Globus pallidus (tissue), 1 donor: Measurements from ENCODE around the gene HDHD3.
"Not testable (repeated sequence)": the region's sequence is repeated elsewhere in the genome, so short reads cannot be mapped to it uniquely, and the experiment has no call there.

Experiments
- DNase-seq: peaks from one replicate; pipeline ENCODE4 v3.0.0-alpha.2; 2015; ENCODE audit warnings: low spot score

The HDHD3 gene, protein sequence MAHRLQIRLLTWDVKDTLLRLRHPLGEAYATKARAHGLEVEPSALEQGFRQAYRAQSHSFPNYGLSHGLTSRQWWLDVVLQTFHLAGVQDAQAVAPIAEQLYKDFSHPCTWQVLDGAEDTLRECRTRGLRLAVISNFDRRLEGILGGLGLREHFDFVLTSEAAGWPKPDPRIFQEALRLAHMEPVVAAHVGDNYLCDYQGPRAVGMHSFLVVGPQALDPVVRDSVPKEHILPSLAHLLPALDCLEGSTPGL

DNA sequence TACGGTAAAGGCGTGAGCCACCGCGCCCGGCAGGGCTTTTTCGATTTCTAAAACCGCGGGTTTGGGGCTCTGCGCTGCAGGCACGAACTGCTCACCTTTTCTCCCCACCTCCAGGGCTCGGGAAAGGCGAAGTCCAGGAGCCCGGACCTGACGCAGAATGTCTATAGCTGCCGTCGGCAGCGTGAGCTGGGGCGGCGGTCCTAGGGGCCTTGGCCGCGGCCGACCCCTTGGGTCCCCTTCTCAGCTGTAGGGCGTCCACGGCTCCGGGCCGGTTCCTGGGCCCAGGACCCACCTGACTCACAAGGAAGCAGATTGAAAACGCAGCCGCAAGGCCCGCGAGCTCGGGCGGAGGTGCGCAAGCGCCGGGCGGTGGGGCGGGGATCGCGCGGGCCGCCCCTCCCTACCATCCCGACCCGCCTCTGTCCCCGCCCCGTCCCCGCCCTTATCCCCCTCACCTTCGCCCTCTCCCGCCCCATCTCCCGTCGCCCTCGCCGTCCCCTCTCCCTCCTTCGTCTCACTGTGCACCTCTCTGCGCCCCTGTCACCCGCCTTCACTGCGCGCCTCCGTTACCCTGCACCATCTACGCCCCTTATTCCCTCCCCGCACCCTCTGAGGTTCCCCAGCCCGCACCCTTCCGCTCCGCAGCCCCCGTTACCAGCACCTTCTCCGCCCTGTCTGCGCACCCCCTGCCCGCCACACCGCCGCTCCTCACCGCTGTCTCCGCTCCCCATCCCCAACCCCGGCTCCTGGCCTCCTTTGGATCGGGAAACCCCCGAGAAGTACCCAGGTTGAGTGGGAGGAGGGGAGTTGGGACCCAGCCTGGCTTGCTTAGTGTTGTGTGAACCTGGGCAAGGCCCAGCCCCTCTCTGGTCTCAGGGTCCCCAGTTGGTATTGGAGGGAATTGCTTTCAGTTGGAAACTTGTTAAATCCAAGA is at the start of gene HDHD3:
TSS of gene HDHD3 (minus strand) at position 353 of the 934 bp plus-strand sequence. CDS start 2,632 bp downstream, outside the sequence.
- DNase-seq, result peak; percentile 63

DNA sequence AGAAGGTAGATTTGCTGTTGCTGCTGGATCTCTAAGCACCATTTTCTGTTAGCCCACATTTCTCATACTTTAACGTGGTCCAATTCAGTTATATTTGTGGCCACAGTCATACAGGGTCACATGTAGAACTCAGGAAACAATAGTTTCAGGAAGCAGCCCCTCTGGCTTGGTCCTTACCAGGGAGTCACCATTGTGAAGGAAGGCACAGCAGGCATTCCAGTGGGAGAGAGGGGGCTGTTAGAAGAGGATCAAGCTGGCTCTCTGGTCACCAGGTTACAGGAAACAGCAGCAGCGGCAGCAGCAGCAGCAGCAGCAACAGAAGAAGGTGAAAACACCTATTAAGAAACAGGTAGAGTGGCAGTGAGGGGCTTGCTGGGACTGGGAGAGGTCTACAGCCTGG is 48.3 kb upstream of the HDHD3 start:
- no peak for DNase-seq

DNA sequence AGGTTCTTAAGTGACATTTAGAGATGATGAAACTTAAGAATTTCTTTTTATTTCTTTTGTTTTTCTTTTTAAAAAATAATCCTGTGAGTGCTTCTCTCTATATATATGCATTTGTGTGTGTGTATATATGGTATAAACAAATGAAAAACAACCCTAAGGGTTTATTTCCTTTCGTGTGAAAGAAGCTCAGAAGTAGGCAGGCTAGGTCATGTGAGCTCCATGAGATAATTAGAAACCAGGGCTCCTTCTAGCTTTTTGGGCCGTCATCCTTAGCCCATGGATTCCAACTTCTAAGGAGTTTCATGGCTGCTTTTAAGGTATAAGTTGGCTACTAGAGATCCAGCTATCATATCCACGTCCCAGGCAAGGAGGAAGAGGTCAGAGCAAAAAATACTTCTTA is 44.9 kb upstream of the HDHD3 start:
- no peak for DNase-seq

DNA sequence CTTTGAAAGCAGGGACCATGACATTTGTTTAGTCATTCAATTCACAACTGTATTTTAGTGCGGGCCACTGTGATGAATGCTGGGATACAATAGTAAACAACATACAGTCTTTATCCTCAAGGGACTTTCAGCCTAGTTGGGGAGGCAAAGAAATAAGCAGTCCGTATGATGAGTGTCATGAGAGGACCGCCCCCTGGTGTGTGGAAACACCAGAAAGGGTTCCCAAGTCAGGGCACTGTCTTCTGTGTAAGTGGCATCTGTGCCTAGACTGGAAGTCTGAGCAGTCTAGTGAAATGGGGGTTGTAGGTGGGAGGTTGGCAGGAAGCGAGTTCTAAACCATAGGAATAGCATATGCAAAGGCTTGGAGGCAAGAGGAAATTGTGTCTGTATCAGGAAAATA is 40.6 kb upstream of the HDHD3 start:
- no peak for DNase-seq

DNA sequence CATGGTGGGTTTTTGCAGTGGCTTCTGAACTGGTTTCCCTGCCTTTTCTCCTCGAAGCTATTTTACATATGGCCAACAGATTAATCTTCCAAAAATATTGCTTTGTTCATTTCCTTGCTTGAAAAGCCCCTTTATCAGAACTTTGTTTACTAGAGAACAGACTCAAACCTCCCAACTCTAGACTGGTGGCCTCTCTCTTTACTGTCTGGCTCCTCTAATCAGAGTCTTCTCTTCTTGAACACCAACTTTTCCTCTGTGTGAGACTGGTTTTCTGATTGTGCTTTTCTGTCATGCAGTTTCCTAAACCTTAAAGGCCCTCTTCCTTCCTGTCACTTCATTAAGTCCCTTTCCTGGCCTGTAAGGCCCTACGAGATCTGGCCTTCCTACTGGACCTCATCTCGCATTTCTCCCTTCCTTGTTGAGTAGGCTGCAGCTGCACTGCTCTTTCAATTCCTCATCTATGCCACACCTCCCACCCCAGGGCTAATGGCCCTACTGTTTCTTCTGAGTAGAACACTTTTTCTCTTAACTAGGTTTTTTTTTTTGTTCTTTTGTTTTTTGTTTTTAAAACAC is 39.4 kb upstream of the HDHD3 start:
- DNase-seq, result no peak

DNA sequence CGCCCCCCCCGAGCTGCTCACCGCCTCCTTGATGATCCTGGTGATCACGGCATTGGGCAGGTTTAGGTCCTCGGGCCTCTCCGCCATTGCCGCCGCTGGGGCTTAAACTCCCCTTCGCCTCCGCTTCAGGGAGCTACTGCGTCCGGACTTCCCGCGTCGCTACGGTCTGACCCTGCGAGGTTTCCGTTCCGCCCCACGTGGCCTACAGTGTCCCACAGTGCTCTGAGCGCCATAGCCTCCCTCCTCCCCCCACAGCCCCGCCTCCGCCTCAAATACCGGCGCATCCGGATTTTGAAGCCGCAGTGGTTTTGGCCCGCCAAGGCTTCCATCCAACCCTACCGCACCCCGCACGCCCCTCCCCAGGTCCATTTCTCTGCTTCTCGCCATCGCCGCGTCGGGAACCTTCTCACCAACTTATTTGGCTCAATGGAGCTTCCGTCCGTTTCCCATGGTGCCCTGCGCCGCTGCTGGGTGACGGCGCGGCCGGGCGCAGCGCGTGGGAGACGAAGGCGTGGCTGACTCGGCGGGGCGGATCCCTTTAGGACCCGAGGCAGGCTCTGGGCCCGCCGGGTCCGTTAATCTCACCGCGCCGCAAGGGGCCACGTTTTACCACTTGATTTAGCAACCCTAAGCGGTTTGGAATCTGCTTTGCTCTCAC is 33.5 kb upstream of the HDHD3 start, which contains the start of the genes C9orf43 and POLE3:
TSS of gene C9orf43 (plus strand) at position 541 of the 658 bp plus-strand sequence. CDS start 2,747 bp downstream, outside the sequence.
TSS of gene POLE3 (minus strand) at position 469 of the 658 bp plus-strand sequence. CDS start at position 87, 382 bp downstream.
- DNase-seq, result peak; percentile 92

DNA sequence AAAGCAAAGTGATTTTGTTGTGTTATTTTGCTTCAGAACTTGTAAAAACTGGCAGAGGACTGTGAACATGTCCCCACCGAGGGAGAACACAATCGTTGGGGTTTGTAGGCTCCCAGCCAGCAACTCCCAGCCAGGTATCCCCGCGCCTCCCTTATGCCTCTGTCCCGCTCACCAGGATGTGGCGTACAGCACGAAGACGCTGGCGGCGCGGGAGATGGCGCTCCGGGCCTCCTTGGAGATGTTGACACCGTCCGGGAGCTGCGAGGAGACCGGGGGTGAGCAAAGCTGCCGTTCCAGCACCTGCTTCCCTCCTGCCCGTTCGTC is 33.1 kb upstream of the HDHD3 start:
- no peak for DNase-seq

DNA sequence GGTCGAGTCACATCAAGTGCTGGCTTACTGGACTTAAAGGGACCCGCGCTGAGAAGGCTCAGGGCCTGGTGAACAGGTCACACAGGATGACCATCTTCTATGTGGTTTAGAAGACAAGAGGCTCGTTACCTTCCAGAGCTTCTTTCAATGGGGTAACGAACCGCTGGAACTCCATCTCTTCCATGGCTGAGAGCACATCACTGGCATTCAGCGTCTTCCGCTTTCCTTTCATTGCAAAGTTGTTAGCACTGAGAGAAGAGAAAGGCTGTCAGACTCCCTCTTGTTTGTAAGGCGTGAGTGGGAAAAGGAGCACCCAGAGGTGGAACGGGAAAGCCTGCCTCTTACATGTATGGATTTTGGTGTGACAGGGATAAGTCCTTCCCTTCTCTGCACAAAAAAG is 32.7 kb upstream of the HDHD3 start:
- DNase-seq, result no peak

DNA sequence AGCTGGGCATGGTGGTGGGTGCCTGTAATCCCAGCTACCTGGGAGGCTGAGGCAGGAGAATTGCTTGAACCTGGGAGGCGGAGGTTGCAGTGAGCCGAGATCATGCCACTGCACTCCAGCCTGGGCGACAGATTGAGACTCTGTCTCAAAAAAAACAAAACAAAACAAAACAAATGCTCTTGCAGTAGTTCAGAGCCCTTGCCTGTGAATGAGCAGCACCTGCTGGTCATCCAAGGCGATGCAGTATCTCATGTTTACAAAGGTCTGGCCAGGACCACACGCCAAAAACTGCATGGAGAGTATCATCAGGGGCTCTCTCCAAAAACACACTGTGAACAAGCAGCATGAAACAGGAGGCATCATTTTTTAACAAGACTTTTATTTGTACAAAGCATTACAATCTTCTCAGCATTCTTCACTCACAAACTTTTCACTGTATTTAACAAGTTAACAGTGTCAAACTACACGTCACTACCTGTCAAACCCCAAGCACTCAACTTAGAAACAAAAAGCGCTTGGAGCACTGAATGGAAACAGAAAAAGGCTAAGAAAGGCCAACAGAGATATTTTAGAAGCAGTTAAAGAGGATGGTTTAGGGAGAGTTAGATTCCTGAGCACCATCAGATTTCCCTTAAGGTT is 30.2 kb upstream of the HDHD3 start:
- DNase-seq, result peak; percentile 47

DNA sequence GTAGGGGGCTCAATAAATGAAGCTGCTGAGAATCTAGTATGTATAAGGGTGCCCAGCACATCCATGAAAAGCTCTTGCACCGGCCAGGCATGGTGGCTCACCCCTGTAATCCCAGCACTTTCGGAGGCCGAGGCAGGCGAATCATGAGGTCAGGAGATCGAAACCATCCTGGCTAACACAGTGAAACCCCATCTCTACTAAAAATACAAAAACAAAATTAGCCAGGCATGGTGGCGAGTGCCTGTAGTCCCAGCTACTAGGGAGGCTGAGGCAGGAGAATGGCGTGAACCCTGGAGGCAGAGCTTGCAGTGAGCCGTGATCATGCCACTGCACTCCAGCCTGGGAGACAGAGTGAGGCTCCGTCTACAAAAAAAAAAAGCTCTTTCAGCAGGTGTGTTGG is 29.6 kb upstream of the HDHD3 start:
- DNase-seq, result not testable (repeated sequence)

DNA sequence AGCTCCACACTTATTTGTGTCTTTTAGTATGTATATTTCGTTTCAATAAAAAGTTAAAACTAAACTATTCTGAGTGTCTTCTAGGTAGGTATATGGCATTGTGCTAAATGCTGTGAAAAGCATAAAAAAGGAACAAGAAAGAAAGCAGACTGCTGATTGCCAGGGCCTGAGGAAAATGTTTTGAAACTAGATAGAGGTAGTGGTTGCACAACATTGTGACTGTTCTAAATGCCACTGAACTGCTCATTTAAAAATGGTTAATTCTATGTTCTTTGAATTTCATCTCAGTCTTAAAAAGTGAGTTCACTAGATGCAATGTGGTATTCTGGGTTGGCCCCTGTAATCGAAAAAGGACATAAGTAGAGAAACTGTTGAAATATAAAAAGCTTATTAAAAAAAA is 26.9 kb upstream of the HDHD3 start:
- DNase-seq, result no peak

DNA sequence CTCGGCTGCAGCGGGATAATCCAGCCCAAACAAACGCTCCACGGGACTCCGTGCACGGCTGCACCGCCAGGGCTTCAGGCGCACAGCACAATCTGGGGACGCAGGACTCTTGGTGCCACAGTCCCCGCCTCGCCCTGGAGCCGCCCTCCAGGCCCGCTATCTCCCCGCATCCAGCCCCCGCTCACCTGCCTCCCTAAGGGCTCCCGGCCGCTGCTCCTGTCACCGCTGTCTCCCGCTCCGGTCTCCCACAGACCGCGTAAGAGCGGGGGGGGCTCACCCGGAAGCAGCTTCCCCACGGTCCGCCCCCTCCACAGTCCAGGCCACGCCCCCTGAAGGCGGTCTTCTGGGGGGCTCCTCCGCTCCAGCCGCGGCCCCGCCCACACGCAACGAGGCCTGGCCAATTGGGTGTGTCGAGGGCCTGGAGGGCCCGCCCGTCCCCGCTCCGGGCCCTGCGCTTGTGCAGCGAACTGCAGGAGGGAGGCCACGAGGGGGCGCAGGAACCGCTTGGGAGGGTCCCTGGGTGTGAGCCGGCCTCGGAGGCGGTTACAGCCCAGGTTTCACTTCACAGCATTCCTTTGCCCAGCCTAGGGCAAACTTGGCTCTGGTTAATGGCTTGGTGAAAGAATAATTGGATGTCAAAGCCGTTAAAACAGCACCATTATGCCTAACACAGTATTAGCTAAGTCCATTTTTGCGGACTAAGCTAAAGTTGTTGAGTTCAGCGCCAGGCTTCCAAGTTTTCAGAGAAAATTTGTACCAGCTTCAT is 24.4 kb upstream of the HDHD3 start, which contains the start of gene ALAD:
TSS of gene ALAD (minus strand) at position 258 of the 766 bp plus-strand sequence. CDS start 7,725 bp downstream, outside the sequence.
- peak; percentile 100 for DNase-seq

DNA sequence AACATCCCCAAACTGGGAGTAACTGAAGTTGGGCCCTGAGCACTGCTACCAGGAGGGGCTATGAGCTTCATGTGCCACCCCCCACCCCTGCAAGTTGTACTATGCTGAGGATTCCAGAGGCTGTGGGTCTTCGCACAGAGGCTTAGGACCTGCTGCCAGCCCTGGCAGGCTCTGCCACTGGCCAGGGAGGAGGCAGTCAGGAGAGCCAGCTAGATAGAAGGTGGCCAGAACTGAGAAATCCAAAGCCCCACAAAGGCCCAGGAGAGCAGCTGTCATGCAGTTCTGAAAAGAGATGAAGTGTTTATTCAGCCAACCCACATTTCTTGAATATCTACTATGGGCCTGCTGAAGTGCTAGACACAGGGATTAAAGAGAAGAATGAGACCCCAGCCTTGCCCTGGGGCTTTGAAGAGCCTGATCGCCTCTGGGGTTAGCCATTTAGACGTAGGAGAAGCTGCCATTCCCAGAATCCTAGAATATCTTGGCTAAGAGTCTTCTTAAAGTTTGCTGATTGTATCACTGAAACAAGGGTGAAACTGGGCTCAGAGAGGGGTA is 22.9 kb upstream of the HDHD3 start:
- DNase-seq, result no peak

DNA sequence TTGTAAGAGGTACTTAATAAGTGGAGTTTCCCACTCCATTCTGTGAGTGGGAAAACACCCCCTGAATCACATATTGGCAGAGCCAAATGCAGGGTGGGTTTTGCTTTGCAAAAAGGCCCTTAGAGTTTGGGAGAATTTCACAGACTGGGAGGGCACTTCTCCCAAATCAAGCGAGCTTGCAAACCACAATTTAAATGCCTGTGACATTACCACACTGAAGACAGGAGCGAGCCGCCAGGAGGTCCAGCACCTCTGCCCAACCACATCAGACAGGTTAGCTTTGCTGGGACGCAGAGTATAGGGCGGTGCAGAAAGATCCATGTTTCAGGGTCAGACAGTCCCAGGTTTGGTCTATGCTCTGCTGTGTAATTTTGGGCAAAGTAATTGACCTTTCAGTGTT is 22.0 kb upstream of the HDHD3 start:
- no peak for DNase-seq

DNA sequence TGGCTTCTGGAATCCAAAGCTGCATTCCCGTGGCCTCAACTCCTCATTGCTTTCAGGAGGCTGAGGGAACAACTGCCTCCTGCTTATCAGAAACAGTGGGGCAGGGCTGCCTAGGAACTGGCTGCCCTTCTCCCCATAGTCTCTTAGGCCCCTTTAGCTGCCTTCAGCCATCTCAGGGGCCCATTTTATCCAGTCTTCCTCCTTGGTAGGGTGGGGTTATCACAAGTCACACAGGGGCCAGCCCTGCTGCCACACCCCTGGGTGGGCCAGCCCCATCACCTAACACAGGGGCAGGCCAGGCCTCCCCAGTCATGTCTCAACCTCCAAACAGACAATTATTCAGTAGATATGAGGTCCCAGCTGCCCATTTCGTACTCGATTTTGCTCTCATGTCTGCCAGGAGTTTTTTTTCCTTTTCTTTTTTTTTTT is 20.4 kb upstream of the HDHD3 start:
- DNase-seq, result no peak

DNA sequence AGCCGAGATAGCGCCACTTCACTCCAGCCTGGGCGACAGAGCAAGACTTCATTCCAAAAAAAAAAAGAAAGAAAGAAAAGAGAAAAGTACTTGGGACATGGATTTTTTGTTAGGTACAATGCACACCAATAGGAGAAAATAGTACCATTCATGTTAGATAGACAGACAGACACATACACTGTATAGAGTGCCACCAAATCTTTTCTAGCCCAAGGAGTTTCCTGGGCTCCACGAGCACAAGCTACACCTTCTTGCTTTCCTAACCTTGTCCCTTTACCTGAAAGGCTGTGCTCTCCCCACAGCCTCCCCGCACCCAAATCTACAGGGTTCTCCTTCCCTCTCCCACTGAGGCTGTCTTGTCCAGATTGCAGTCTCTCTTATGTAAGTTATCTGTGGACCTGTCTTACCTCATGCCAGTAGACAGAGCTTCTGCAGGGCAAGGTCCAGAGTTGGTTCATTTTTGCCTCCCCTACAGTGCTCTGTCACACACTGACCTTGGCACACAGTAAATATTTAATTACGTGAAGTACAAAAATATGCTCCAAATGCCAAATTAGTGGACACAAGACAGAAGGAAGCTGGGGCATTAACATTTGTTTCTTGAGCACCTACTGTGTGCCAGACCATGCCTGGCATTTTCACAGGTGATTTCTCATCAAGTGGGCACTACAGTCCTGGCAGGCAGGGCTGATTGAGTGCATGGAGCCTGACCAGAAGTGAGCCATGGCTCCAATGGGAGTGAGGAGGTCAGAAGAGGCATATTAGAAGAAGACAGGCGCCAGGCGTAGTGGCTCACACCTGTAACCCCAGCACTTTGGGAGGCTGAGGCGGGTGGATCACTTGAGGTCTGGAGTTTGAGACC is 18.4 kb upstream of the HDHD3 start:
- DNase-seq, result no peak

DNA sequence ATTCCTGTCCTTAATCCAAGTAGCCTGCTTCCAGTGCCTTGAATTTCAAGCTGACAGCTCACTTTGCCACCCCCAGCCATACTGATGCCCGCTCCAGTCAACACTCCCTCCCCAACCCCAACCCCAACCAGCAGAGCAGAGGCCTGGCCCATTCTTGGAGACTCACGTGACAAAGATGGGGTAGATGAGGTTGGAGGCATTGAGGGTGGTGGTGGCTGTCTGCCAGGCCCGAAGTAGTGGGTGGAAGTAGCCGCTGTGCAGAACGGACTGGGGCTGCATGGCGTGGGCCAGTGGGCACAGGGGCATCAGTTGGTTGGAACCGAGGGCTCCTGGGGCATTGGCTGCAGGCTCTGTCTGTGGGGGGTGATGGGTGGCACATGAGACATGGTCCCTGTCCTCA is 16.5 kb upstream of the HDHD3 start:
- DNase-seq, result peak; percentile 47

DNA sequence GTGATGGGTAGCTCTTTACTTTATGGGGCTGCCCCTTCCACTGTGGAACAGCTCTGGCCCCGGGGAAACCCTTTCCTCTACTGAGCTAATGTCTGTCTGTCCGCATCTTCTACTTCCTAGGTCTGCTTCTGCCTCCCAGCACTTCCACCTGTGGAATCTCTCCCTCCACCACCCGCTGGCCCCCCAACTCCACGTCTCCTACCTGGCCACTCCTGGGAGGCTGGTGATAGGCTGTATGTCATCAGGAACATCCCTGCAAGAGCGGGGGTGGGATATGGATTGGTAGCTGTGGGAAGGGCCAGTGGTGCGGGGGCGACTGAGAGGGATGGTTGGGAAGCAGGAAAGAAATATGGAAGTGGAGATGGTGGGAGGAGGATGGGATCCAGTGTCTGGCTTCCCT is 15.1 kb upstream of the HDHD3 start:
- DNase-seq, result no peak

DNA sequence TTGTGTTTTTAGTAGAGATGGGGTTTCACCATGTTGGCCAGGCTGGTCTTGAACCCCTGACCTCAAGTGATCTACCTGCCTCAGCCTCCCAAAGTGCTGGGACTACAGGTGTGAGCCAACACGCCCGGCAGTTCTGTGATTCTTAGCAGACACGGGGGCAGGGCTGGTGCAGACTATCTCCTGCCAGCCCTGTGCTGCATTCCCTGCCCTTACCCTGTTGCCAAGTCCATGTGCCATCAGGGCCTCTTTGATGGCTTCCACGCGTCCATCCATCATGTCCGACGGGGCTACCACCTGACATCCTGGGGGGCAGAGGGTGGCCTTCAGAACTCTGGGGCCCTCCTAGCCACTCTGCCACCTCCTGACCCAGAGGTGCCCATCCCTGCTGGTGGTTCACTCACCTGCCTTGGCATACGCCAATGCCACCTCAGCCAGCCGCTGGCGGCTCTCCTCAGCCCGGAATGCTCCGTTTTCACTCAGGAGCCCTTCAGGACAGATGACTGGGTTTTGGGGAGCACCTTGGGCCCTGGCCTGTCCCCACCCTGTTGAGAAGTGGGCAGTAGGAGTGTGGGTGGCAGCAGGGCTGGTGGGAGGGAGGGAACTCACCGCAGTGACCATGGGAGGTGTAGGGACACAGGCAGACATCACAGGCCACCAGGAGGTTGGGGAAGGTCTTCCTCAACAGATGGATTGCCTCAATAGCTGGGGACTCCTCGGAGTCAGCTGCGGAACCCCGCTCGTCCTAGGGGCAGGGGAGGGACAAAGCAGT is 13.6 kb upstream of the HDHD3 start:
- DNase-seq, result no peak
